HepG2 (cell line): ENCODE results near the gene TCERG1. TPM values are rescaled to one million over a fixed set of nuclear protein-coding genes. Genes with fewer than 3 reads are reported as not detected.

Experiments used
- AFF4 ChIP-seq: sonication (generic); formaldehyde crosslinking; IDR thresholded peaks from 2 replicates; pipeline ENCODE4 v1.4.0; 2020; ENCODE audit warnings: missing genetic modification reagents
- CAMTA2 ChIP-seq: sonication (generic); formaldehyde crosslinking; IDR thresholded peaks from 2 replicates; pipeline ENCODE4 v1.4.0; 2020; ENCODE audit warnings: mild to moderate bottlenecking, missing genetic modification reagents, borderline replicate concordance
- ETS1 ChIP-seq: sonication (generic); formaldehyde crosslinking; IDR thresholded peaks from 2 replicates; pipeline ENCODE4 v1.4.0; 2020; ENCODE audit warnings: missing genetic modification reagents
- FIP1L1 ChIP-seq: fragments of 200-400 bp; formaldehyde crosslinking; IDR thresholded peaks from 2 replicates; pipeline ENCODE4 v1.6.1; 2018; ENCODE audit warnings: low read depth, mild to moderate bottlenecking, low read length, moderate library complexity, borderline replicate concordance; ENCODE audit not compliant: insufficient read depth
- FOSL2 ChIP-seq: sonication (generic); formaldehyde crosslinking; IDR thresholded peaks from 2 replicates; pipeline ENCODE4 v1.4.0; 2020; ENCODE audit warnings: missing genetic modification reagents
- ISL2 ChIP-seq: sonication (generic); formaldehyde crosslinking; IDR thresholded peaks from 2 replicates; pipeline ENCODE4 v1.5.0; 2020; ENCODE audit warnings: missing genetic modification reagents
- MEIS2 ChIP-seq: sonication (generic); formaldehyde crosslinking; IDR thresholded peaks from 2 replicates; pipeline ENCODE4 v1.9.0; 2021; ENCODE audit warnings: mild to moderate bottlenecking, missing genetic modification reagents
- MIER2 ChIP-seq: IDR thresholded peaks from 2 replicates; pipeline ENCODE4 v1.6.1; 2016; ENCODE audit warnings: missing biosample characterization, missing genetic modification reagents
- MTF2 ChIP-seq: sonication (generic); formaldehyde crosslinking; IDR thresholded peaks from 2 replicates; pipeline ENCODE4 v1.5.0; 2020; ENCODE audit warnings: missing genetic modification reagents, borderline replicate concordance
- NCOA2 ChIP-seq: sonication (generic); formaldehyde crosslinking; IDR thresholded peaks from 2 replicates; pipeline ENCODE4 v1.8.0; 2022; ENCODE audit warnings: inconsistent platforms
- PAXIP1 ChIP-seq: sonication (generic); formaldehyde crosslinking; conservative IDR thresholded peaks from 2 replicates; pipeline ENCODE4 v1.4.0; 2020; ENCODE audit warnings: mild to moderate bottlenecking, missing genetic modification reagents, moderate library complexity
- SATB2 ChIP-seq: sonication (generic); formaldehyde crosslinking; IDR thresholded peaks from 2 replicates; pipeline ENCODE4 v1.5.0; 2020; ENCODE audit warnings: missing genetic modification reagents
- YY1 ChIP-seq: IDR thresholded peaks from 2 replicates; pipeline ENCODE4 v1.6.1; 2011; ENCODE audit warnings: low read length, low read depth, moderate library complexity, mild to moderate bottlenecking; ENCODE audit not compliant: insufficient read depth, insufficient replicate concordance
- ZFP90 ChIP-seq: sonication (generic); formaldehyde crosslinking; IDR thresholded peaks from 2 replicates; pipeline ENCODE4 v1.8.0; 2022; ENCODE audit warnings: missing genetic modification reagents, mild to moderate bottlenecking, inconsistent platforms, borderline replicate concordance
- ZFY ChIP-seq: sonication (generic); formaldehyde crosslinking; IDR thresholded peaks from 2 replicates; pipeline ENCODE4 v1.4.0; 2020; ENCODE audit warnings: missing genetic modification reagents
- ZNF607 ChIP-seq: sonication (generic); formaldehyde crosslinking; IDR thresholded peaks from 2 replicates; pipeline ENCODE4 v1.5.1; 2020; ENCODE audit warnings: missing genetic modification reagents, mild to moderate bottlenecking, borderline replicate concordance
- ZNF670 ChIP-seq: sonication (generic); formaldehyde crosslinking; IDR thresholded peaks from 2 replicates; pipeline ENCODE4 v1.8.0; 2022; ENCODE audit warnings: mild to moderate bottlenecking, missing genetic modification reagents, borderline replicate concordance
- ZNF878 ChIP-seq: sonication (generic); formaldehyde crosslinking; IDR thresholded peaks from 2 replicates; pipeline ENCODE4 v1.8.1; 2023; ENCODE audit warnings: mild to moderate bottlenecking, missing genetic modification reagents, moderate library complexity
- ZNF879 ChIP-seq: sonication (generic); formaldehyde crosslinking; IDR thresholded peaks from 2 replicates; pipeline ENCODE4 v1.8.1; 2023; ENCODE audit warnings: missing genetic modification reagents
- ZSCAN31 ChIP-seq: sonication (generic); formaldehyde crosslinking; IDR thresholded peaks from 2 replicates; pipeline ENCODE4 v1.5.0; 2020; ENCODE audit warnings: low read depth, mild to moderate bottlenecking, missing genetic modification reagents
- polyA plus RNA-seq, 8 experiments: library from polyadenylated mRNA; depleted of rRNA in 3 of 8; stranded (reverse) in 7 of 8; unstranded in 1 of 8; fragments of >200 nt; fragmentation: Illumina TruSeq in 4 of 8; extraction: Trizol in 4 of 8; gene quantifications; 2 replicates each; pipeline versions ENCODE4 v1.2.1 to v1.2.3, GENCODE V29; 2011 to 2016; ENCODE audit warnings: low read depth in 4 of 8, missing spikeins in 1 of 8, mixed read lengths in 1 of 8; ENCODE audit not compliant: insufficient read depth in 1 of 8
- total RNA-seq, 5 experiments: library from RNA; depleted of rRNA; stranded (reverse); fragments of >200 nt; fragmentation: Illumina TruSeq; extraction: Trizol; gene quantifications; 2 replicates each; pipeline ENCODE4 v1.2.3, GENCODE V29; 2016; ENCODE audit warnings: low read depth in 1 of 5

The TCERG1 gene
- total and polyA plus RNA-seq, 2 of the 13 experiments (the other 11 are each of a cell fraction or from before 2014, with no cell fraction given), result 71.7 to 86.6 TPM

- TF ChIP-seq AFF4 (CRISPR knock-in tag) (0 out of 2 replicates have a peak, but pooled peaks have one; percentile 31), YY1 (peak; percentile 95), PAXIP1 (peak; percentile 17; the same call in 1 of the 2 replicates), MEIS2 (CRISPR knock-in tag) (peak; percentile 74), MIER2 (CRISPR knock-in tag) (peak; percentile 84), ZSCAN31 (CRISPR knock-in tag) (no peak), CAMTA2 (0 out of 2 replicates have a peak, but pooled peaks have one; percentile 22), MTF2 (no peak; the same call in 1 of the 2 replicates), ISL2 (CRISPR knock-in tag) (0 out of 2 replicates have a peak, but pooled peaks have one; percentile 49), ZNF670 (CRISPR knock-in tag) (no peak; the same call in 1 of the 2 replicates), FOSL2 (peak; percentile 59), NCOA2 (CRISPR knock-in tag) (peak; percentile 50), ZFY (CRISPR knock-in tag) (peak; percentile 93), FIP1L1 (no peak), ZFP90 (CRISPR knock-in tag) (peak; percentile 41; the same call in 1 of the 2 replicates), ETS1 (no peak), ZNF607 (CRISPR knock-in tag) (peak; percentile 55; the same call in 1 of the 2 replicates), ZNF878 (CRISPR knock-in tag) (peak; percentile 83), SATB2 (CRISPR knock-in tag) (0 out of 2 replicates have a peak, but pooled peaks have one; percentile 16), ZNF879 (CRISPR knock-in tag) (no peak)
Measured at GRCh38 chr5:146446861-146447733, at the start of gene TCERG1 (continued).
